ENCODE measurements around the gene ANXA5.

The ANXA5 gene

DNA sequence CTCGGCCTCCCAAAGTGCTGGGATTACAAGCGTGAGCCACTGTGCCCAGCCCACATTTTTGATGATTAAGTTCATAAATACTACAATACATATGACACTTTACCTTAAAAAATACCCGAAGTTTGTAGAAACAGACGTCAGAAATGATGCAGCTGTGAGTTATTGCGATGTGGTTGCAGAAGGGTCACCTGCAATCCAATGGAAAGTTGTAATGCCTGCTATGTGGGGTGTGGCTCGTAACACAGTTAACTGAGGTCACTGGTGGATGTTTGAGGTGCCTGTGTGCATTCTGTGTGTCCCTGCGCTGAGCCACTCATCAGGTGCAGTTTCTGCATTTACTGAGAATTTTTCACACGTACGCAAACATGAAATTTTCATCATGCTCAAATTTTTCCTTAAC is 64.1 kb downstream of the ANXA5 start:
- no peak overlapping the region for H3K4me3 ChIP-seq (replicated peaks; ENCODE audit: low read depth, low read length)
- no peak for DNase-seq (ENCODE audit: extremely low read depth, low read depth)
- no peak for TF ChIP-seq CTCF (IDR thresholded peaks at IDR 0.05; ENCODE audit: low read depth, low read length, missing control alignments)

Measured in HFF-Myc (cell line).